IPS-NIHi7 (cell line): Measurements from ENCODE around the gene PRKCE.
A peak's percentile ranks its signal among the peaks of the same experiment; 100 is the strongest.
"Not testable (repeated sequence)": the region's sequence is repeated elsewhere in the genome, so short reads cannot be mapped to it uniquely, and the experiment has no call there.

Experiments used
- DNase-seq: peaks from one replicate; pipeline ENCODE4 v3.0.0; 2012; ENCODE audit warnings: mixed read lengths; ENCODE audit errors: extremely low spot score

PRKCE gene

GRCh38 chr2:46216213-46216612 is 564.7 kb downstream of the PRKCE start:
- DNase-seq, result no peak

GRCh38 chr2:46223514-46223913 is 572.0 kb downstream of the PRKCE start:
- not testable (repeated sequence) for DNase-seq

- DNase-seq, result no peak
Observed at GRCh38 chr2:46225150-46225625, 573.7 kb downstream of the PRKCE start.

- no peak for DNase-seq
Observed at GRCh38 chr2:46225730-46226129, 574.3 kb downstream of the PRKCE start.

GRCh38 chr2:46226620-46227019 is 575.1 kb downstream of the PRKCE start:
- no peak for DNase-seq

GRCh38 chr2:46227022-46227421 is 575.5 kb downstream of the PRKCE start:
- no peak for DNase-seq

- DNase-seq, result no peak
Observed at GRCh38 chr2:46227674-46228289, 576.3 kb downstream of the PRKCE start.

- peak; percentile 46 for DNase-seq
Observed at GRCh38 chr2:46229134-46230063, 577.9 kb downstream of the PRKCE start.

- DNase-seq, result peak; percentile 35
Observed at GRCh38 chr2:46230115-46230571, 578.7 kb downstream of the PRKCE start.

- no peak for DNase-seq
Observed at GRCh38 chr2:46230677-46231425, 579.4 kb downstream of the PRKCE start.

- DNase-seq, result no peak
Observed at GRCh38 chr2:46231721-46232120, 580.2 kb downstream of the PRKCE start.

GRCh38 chr2:46232860-46233259 is 581.4 kb downstream of the PRKCE start:
- DNase-seq, result no peak

GRCh38 chr2:46236006-46236875 is 584.8 kb downstream of the PRKCE start:
- no peak for DNase-seq

- no peak for DNase-seq
Observed at GRCh38 chr2:46236876-46237859, 585.7 kb downstream of the PRKCE start.
